ENCODE measurements around the gene PPM1L. TPM values are rescaled to one million over a fixed set of nuclear protein-coding genes. Genes with fewer than 3 reads are reported as not detected.

PPM1L gene
- total and polyA plus RNA-seq, 2 of the 13 experiments (the other 11 are each of a cell fraction or from before 2014, with no cell fraction given), result 0.22 to 1.4 TPM

DNA sequence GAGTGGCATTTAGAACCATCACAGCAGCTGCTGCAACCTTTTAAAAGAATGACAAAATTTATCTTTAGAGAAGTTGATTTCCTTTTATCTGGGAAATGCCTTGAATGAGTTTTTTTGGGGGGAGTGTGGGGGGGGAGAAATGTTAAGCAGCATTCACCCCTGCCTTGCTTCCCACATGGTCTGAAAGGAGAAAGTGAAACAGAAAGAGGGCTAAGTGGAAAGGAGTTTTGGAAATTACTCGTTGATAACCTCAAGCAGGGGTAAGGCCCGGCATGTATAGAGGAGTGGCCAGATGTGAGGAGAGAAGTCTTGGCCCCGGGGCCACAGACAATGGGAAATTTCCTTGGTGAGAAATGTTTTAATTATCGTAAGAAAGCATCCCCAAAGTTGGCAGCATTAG is 325.6 kb downstream of the PPM1L start (continued):
- TF ChIP-seq, protein P1, sequence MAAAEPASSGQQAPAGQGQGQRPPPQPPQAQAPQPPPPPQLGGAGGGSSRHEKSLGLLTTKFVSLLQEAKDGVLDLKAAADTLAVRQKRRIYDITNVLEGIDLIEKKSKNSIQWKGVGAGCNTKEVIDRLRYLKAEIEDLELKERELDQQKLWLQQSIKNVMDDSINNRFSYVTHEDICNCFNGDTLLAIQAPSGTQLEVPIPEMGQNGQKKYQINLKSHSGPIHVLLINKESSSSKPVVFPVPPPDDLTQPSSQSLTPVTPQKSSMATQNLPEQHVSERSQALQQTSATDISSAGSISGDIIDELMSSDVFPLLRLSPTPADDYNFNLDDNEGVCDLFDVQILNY (CRISPR knock-in tag; conservative IDR thresholded peaks at IDR 0.05), result no peak
- no peak for TF ChIP-seq ZNF790 (CRISPR knock-in tag; IDR thresholded peaks at IDR 0.05; ENCODE audit: borderline replicate concordance)
- no peak for TF ChIP-seq FOXA1 (IDR thresholded peaks at IDR 0.05)
- no peak for TF ChIP-seq FOXA1 (CRISPR knock-in tag; IDR thresholded peaks at IDR 0.05)

DNA sequence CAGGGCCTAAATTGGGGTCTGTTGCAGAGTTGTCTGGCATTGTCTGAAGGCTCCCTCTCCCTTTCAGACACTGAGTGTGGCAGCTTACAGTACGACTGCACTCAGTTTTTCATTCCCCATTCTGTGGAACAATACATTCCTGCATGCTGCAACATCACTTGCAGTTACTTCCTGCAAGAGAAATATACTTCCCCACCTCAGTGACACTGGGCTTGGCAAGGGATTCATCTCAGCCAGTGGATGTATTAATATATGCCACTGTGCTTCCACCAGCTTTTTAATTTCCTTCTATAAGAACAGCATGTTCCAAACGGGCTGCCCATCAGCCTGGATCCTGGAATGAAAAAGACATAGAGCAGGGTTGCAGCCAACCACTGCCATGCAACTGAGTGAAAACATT is 326.0 kb downstream of the PPM1L start:
- TF ChIP-seq MYC (CRISPR knock-in tag; IDR thresholded peaks at IDR 0.05; ENCODE audit: borderline replicate concordance) (no peak), ZNF530 (CRISPR knock-in tag; IDR thresholded peaks at IDR 0.05; ENCODE audit: low read depth) (no peak), CREB1 (IDR thresholded peaks at IDR 0.05) (no peak), CREB1 (CRISPR knock-in tag; IDR thresholded peaks at IDR 0.05) (no peak), RBAK (CRISPR knock-in tag; IDR thresholded peaks at IDR 0.05) (no peak), ZNF879 (CRISPR knock-in tag; IDR thresholded peaks at IDR 0.05) (no peak), POGZ (CRISPR knock-in tag; IDR thresholded peaks at IDR 0.05) (no peak), ZFX (CRISPR knock-in tag; IDR thresholded peaks at IDR 0.05; ENCODE audit: low read depth) (no peak), ZNF12 (CRISPR knock-in tag; IDR thresholded peaks at IDR 0.05) (no peak), ELF1 (CRISPR knock-in tag; IDR thresholded peaks at IDR 0.05) (no peak), ZNF292 (CRISPR knock-in tag; IDR thresholded peaks at IDR 0.05; ENCODE audit: borderline replicate concordance, low read depth) (no peak)
- TF ChIP-seq, protein P2, sequence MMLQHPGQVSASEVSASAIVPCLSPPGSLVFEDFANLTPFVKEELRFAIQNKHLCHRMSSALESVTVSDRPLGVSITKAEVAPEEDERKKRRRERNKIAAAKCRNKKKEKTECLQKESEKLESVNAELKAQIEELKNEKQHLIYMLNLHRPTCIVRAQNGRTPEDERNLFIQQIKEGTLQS (CRISPR knock-in tag; IDR thresholded peaks at IDR 0.05), result no peak
- no peaks in the 10 kb centered on the region for H3K27me3 ChIP-seq (ENCODE audit: control insufficient read depth in 1 of 2, insufficient read depth in 2 of 2, low read length in 2 of 2)
- no TSS peak for BruUV-seq (replicated peaks)
- H2AFZ ChIP-seq (ENCODE audit: low read length), result no peak overlapping the region
- no peak for FAIRE-seq
- no peak overlapping the region for H3K4me2 ChIP-seq (ENCODE audit: low read depth, low read length)
- WGBS (ENCODE audit: low lambda C conversion rate), result 0% methylated on average over 2 of the region's 2 CpGs
- no peaks in the 10 kb centered on the region for H3K79me2 ChIP-seq (ENCODE audit: insufficient read depth, low read length)
- intact Hi-C loops (cut with micrococcal nuclease; ENCODE audit: unreplicated experiment), result no loop called here
- no peak overlapping the region for H3K27ac ChIP-seq (ENCODE audit: extremely low read length, insufficient read depth, low read length)
- H3K9me3 ChIP-seq (ENCODE audit: low read length), result no peaks in the 10 kb centered on the region
- no peak for ATAC-seq
- no peaks in the 10 kb centered on the region for H4K20me1 ChIP-seq (ENCODE audit: insufficient read depth, low read length)
- ChIA-PET POLR2A (no interaction called here), CTCF (ENCODE audit: low intra/inter-chr PET ratio, low total read pairs) (no interaction called here)
- no peak overlapping the region for H3K4me3 ChIP-seq (replicated peaks in 1 of 3; ENCODE audit: insufficient read depth in 1 of 3, low read depth in 2 of 3, low read length in 3 of 3)
- DNase-seq (ENCODE audit: low spot score), result no peak
- H3K4me1 ChIP-seq (ENCODE audit: insufficient read depth, low read length), result no peaks in the 10 kb centered on the region
- in situ Hi-C loops (cut with HindIII; ENCODE audit: extremely low pct_ligation_motif_present, low pct_unique_long_range_greater_than_20kb), result no loop called here
- H3K36me3 ChIP-seq (replicated peaks in 1 of 2; ENCODE audit: control insufficient read depth in 1 of 2, insufficient read depth in 2 of 2, low read length in 2 of 2), result no peaks in the 10 kb centered on the region
- no peak overlapping the region for H3K9ac ChIP-seq (ENCODE audit: insufficient read depth, low read depth, low read length)

Data from HepG2 (cell line).